Epithelial cell of alveolus of lung (primary cell): ENCODE measurements around the gene RPL21. TPM values are rescaled to one million over a fixed set of nuclear protein-coding genes. Genes with fewer than 3 reads are reported as not detected.

Experiments used
- total RNA-seq: library from RNA; depleted of rRNA; stranded (reverse); fragments of >200 nt; gene quantifications from 2 replicates; pipeline ENCODE4 v1.2.1, GENCODE V29; 2015

Gene RPL21
- 1,228 and 1,673 TPM in 2 replicates for total RNA-seq

DNA sequence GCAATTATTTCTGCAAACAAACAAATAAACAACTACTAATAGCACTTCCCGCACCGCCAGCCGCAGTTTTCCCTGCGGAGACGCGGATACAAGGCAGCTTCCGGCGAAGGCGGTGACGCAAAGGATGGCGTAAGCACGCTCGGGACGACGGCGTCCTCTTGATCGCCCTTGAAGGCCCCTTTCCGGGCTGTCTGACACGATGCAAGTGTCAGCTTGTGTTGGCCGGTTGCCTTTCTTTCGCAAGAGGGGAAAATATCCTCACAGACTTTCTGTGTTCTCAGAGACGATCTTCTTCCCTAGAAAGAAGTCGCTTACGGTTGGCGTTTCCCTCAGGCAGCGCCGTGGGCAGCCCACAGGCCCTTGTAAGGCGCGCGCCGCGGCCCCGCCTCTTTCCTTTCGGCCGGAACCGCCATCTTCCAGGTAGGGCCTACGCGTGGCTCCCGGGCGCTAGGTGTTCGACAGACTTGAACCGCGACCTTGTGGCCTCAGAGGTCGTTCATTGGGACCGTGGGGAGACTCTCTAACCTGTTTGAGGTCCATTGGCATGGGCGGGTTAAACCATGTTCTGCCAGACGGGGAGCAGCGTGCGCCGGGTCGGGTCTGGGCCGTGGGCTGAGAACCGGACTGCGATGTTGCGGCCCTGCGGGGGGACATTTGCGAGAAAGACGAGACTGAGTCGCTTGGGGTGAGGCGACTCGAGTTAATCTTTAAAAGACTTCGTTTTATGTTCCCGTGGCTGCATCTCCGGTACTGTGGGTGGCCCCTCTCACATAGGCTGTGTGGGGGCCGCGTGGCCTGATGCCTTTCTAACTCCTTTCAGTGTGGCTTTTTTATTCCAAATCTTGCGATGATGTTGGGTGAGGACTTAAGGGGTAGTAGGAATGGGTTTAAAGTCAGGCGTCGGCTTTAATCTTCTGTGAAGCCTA is at the start of gene RPL21:
Gene RPL21 (plus strand): TSS at position 393 of the 926 bp plus-strand sequence. CDS start 2,219 bp downstream, outside the sequence.

GRCh38 chr13:27270594-27271520 is 19.5 kb downstream of the RPL21 start, which contains the start of gene RASL11A:
Gene RASL11A, plus strand, starts transcription at chr13:27270830. Its CDS starts 115 bp downstream, at chr13:27270945.

Other genes starting within 250 kb of the RPL21 start
- gene USP12, start 79.7 kb upstream of the RPL21 start, total RNA-seq = 10.2 and 24.0 TPM in 2 replicates
- gene RASL11A, start 19.3 kb downstream of the RPL21 start, total RNA-seq = 4.1 and 116 TPM in 2 replicates
- gene GTF3A, start 173.1 kb downstream of the RPL21 start, total RNA-seq = 77.1 and 137 TPM in 2 replicates
- gene MTIF3, start 199.0 kb downstream of the RPL21 start, total RNA-seq = 38.0 and 48.5 TPM in 2 replicates